Stomach (tissue), 4 donors: ENCODE data around the gene COL24A1.

Experiments used
- CTCF ChIP-seq, 7 experiments: fragments of 450-650 bp in 4 of 7; fragments of 200-600 bp in 3 of 7; sonication (generic) in 3 of 7; IDR thresholded peaks; one replicate each; pipeline ENCODE4 v1.5.1; 2016 to 2019; ENCODE audit warnings: antibody characterized with exemption in 7 of 7, control low read depth in 2 of 7, mild to moderate bottlenecking in 1 of 7
- POLR2A ChIP-seq, 4 donors: fragments of 450-650 bp; IDR thresholded peaks; one replicate each; pipeline ENCODE4 v1.6.1; 2016; ENCODE audit warnings: antibody characterized with exemption in 4 of 4, control low read depth in 2 of 4, mild to moderate bottlenecking in 1 of 4, moderate library complexity in 1 of 4

DNA sequence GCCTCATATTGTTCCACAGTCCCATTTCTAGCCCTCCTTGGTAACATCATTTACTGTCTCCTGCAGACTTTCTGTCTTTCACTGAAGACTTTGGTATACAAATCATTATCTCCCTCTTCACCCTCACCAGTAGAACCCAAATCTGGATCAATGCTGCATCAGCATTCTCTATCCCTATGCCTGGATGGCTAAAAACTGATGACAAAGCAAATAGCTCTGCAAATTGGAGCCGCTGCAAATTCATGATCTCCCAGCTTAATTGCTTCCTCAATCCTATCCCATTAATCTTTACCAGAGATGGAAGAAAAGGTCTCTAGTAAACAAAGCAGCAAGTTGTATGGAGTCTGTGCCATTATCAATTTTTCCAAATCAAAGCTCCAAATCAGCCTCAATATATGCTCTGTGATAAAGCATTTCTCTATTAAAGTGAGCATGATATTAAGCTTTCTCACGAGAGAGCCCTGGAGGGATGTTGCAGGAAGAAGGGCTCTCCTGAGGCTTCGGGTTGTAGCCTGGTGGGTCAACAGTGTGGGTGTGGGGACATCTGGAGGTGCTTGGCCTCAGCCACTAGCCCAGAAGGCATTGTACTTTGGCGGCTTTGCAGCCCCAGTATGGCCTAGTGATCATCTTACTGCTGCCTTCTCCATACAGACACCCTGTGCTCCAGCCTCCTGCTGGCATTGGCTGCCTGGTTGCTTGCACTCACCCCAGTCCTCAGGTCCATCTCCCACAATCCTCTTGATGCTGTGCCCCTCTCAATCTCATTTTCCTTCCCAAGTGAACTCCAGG is 46.2 kb upstream of the COL24A1 start:
- TF ChIP-seq CTCF (IDR thresholded peaks at IDR 0.05) (no peak), POLR2A (IDR thresholded peaks at IDR 0.05) (no peak)
